DMS 273 (cell line): ENCODE measurements around the gene BCL2A1.
"Not testable (repeated sequence)": the region's sequence is repeated elsewhere in the genome, so short reads cannot be mapped to it uniquely, and the experiment has no call there.

ENCODE experiments used
- DNase-seq: peaks from one replicate; lab custom pipeline; 2025; ENCODE audit not compliant: unreplicated experiment; lab: John Stamatoyannopoulos, UW

The BCL2A1 gene

DNA sequence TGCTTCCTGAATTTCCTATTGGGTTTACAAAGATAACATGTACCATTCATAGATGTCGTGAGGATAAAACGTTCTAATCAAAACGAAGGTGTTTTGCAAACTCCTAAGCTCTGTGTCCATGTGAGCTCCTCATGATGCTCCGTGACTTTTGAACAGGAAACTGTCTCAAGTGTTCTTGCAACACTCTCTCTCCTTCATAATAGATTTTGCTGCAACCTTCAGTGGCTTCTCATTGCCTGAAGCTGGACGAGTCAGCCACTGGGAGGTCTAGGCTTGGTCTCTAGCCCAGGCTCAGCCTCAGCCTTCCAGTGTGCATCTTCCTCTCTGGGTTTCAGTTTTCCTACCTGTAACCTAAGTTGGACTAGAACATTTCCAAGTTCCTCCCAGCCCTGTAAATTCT is 18.7 kb upstream of the BCL2A1 start:
- DNase-seq = no peak

- DNase-seq = no peak
These were observed 18.2 kb upstream of the BCL2A1 start for GRCh38 chr15:79989183-79989582.

GRCh38 chr15:79988448-79989117 is 17.6 kb upstream of the BCL2A1 start:
- no peak for DNase-seq

- DNase-seq = no peak
These were observed 17.0 kb upstream of the BCL2A1 start for GRCh38 chr15:79987969-79988368.

GRCh38 chr15:79987569-79987955 is 16.6 kb upstream of the BCL2A1 start:
- DNase-seq = no peak

GRCh38 chr15:79981831-79982455 is 10.9 kb upstream of the BCL2A1 start:
- DNase-seq = no peak

DNA sequence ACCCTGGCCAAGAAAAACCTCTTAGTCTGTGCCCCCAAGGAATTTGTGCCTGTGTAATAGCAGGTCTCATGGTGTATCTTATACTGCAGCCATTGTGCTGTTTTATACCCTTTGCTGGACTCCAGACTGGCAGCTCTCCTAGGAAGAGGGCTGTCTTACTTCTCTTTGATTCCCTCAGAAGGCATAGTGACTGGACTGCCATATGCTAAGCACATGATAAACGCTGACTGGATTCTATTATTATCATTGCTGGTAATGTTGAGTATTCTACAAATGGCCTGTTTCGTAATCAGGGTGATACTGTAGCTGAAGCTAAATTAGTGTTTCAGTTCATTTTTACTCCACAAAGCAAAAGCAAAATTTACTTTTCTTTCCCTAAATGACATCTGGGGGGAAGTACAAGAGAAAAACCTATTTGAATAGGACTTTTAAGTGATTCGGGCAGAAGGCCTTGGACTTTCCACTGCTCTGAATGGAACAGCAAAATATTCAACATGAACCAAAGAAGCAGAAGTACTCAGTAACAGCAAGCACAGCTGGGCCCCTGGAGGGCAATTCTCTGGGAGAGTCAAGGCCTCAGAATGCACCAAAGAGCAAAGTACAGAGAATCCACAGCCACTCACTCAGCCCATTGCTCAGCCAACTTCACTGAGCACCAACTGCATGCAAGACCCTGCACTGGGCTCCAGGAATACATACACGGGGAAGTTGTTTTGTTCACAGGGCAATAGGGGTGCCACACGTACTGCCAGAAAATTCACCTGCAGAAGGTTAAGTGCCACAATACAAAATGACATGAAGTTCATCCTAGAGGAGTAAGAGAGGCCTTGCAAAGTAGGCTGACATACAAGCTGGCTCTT is 7.9 kb upstream of the BCL2A1 start:
- DNase-seq = no peak

- no peak for DNase-seq
These were observed 7.3 kb upstream of the BCL2A1 start for GRCh38 chr15:79978260-79978654.

DNA sequence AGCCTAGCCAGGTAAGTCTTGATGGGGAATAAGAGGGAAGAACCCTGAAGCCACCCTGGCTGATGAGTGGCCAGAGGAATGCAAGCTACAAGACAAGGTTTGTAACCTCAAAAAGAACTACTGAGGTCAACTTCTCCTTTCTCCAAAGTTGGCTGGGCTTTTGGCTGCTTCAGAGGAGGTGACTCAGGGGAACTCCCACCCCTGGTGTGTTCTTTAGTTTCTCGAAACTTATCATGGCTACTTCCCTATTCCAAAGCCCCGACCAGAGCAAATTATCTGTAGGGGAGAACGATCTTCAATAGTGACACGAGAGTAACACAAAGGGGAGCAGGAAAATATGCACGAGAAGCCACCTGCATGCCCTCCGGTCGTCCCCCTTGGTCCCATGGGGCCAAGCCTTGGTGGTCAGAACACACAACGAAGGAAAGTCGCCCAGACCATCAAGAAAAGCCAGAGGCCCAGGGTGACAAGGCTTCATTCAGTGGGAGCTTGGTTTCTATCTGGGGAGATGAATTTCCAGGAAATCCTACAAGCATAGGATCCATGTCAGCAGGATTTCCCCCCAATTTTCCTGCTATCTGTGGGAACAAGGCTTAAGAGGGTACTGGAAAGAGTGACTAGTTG is 6.5 kb upstream of the BCL2A1 start:
- DNase-seq = no peak

DNA sequence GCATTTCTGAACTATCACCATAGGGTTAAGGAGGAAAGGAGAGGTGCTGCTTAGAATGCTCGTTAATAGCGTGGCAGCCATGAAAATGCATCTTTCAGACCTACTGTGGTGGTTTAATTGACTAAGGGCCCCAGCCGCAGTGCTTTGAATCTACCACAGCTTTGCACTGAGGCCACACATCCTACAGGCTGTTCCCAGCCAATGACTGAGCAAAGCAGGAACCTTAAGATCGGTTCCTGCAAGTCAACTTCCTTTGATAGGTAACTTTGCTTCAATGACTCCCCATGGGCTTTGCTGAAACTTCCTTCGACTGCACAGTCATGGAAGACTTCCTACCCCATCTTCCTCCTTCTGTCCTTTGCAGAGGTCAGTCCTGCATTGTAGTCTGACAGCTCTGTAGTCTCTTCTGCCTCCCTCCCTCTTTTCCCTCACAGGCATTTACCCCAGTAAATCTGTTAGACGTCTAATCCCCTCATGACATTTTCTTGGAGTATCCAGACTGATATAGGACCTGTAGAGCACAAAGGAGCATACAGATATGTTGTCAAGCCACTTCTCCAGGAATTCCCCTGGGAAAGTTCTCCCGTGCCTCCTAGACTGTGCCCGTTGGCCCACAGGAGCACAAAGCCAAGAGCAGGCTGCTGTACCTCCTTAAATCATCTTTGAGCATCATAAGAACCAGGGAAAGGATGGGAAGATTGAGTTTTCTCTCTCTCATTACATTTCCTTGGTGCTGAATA is 2.6 kb upstream of the BCL2A1 start:
- no peak for DNase-seq

GRCh38 chr15:79972863-79973262 is 1.9 kb upstream of the BCL2A1 start:
- no peak for DNase-seq

GRCh38 chr15:79970181-79970580 is 815 bp downstream of the BCL2A1 start:
- DNase-seq = no peak

- no peak for DNase-seq
These were observed 1.9 kb downstream of the BCL2A1 start for GRCh38 chr15:79969146-79969545.

- DNase-seq = no peak
These were observed 3.5 kb downstream of the BCL2A1 start for GRCh38 chr15:79967298-79968182.

DNA sequence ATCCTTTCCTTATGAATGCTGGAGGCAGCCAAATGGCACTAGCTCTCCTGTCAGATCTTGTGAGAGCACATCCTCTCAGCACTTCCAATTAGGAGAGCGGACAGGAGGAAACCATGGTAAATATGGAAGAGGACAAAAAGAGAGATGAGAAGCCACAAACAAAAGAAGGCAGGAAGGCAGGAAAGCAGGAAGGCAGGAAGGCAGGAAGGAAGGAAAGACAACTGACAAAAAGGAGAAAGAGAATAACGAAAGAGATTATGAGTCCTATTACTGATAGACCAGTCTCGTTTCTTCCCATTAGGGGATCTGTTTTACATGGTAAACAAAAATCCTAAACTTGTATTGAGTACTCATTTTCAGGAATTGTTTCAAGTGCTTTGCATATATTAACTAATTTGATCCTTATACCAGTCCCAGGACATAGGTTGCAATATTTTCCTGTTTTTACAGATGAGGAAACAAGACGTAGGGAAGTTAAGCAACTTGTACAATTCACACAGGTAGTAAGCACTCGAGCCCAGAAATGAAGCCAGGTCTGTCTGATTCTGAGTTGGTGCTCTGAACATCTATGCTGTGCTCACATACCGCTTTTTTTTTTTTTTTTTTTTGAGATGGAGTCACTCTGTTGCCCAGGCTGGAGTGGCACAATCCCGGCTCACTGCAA is 4.2 kb downstream of the BCL2A1 start:
- DNase-seq = no peak

- no peak for DNase-seq
These were observed 5.0 kb downstream of the BCL2A1 start for GRCh38 chr15:79965846-79966630.

DNA sequence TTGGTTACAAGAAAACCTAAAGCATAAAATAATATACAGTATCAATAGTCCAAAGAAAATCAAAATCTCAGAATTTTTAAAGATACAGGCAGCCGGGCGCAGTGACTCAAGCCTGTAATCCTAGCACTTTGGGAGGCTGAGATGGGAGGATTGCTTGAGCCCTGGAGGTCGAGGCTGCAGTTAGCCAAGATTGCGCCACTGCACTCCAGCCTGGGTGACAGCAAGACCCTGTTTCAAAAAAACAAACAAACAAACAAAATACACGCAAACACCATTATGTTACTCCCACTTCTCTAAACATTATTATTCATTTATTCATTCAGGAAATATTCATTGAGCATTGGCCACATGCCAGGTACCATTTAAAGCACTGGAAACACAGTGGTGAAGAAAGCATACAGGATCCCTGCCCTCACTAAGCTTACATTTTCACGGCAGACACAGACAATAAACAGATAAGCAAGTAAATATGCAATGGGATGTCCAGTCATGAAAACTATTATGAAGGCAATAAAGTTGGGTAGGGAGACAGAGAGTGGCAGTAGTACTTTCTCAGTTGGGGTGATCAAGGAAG is 6.7 kb downstream of the BCL2A1 start:
- no peak for DNase-seq

DNA sequence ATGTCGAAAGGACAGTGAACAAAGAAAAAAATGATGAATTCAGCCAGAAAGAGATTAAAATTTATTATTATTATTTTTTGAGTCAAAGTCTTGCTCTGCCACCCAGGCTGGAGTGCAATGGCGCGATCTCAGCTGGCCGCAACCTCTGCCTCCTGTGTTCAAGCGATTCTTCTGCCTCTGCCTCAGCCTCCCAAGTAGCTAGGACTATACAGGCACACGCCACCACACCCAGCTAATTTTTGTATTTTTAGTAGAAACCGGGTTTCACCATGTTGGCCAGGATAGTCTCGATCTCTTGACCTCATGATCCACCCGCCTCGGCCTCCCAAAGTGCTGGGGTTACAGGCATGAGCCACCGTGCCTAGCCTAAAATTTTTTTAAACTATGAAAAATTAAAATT is 8.1 kb downstream of the BCL2A1 start:
- DNase-seq = not testable (repeated sequence)
